NCI-H2171 (cell line): ENCODE results near the gene GBF1.

Source experiments
- DNase-seq: peaks from one replicate; lab custom pipeline; 2025; lab: John Stamatoyannopoulos, UW

The GBF1 gene

DNA sequence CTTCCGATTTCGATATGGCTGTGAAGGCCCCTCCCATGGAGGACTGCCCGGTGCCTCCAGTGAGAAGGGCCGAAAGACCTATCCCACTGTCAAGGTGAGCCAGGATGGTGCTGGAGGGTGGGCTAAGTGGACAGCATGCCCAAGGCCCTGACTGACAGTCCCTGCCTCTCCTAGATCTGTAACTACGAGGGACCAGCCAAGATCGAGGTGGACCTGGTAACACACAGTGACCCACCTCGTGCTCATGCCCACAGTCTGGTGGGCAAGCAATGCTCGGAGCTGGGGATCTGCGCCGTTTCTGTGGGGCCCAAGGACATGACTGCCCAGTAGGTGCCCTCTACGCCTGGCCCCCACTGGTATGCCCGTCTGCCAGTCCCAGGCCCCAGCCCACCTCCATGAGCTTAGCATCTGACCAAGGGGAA is 151.4 kb downstream of the GBF1 start:
- DNase-seq, result no peak

GRCh38 chr10:102397222-102398171 is 152.2 kb downstream of the GBF1 start:
- no peak for DNase-seq

DNA sequence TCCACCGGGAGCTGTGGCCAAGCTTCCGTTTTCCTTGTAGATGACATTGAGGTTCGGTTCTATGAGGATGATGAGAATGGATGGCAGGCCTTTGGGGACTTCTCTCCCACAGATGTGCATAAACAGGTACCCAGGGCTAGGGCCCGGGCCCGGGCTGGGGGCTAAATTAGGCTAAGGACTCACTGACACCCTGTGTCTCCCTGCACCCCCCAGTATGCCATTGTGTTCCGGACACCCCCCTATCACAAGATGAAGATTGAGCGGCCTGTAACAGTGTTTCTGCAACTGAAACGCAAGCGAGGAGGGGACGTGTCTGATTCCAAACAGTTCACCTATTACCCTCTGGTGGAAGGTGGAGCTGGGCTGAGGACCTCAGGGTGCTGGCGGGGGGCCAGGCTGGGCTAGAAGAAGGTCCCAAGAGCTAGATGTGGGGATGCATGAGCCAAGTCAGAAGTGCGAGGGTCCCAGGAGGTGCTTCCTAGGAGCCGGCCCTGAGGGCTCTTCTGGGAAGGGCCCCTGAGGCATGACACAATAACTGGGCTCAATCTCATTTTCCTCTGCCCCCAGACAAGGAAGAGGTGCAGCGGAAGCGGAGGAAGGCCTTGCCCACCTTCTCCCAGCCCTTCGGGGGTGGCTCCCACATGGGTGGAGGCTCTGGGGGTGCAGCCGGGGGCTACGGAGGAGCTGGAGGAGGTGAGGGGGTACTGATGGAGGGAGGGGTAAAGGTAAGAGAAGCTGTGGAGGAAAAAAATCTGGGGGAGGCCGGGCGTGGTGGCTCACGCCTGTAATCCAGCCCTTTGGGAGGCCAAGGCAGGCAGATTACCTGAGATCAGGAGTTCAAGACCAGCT is 153.1 kb downstream of the GBF1 start:
- no peak for DNase-seq

- peak; percentile 54 for DNase-seq
These were observed 154.1 kb downstream of the GBF1 start for GRCh38 chr10:102399217-102400021.

DNA sequence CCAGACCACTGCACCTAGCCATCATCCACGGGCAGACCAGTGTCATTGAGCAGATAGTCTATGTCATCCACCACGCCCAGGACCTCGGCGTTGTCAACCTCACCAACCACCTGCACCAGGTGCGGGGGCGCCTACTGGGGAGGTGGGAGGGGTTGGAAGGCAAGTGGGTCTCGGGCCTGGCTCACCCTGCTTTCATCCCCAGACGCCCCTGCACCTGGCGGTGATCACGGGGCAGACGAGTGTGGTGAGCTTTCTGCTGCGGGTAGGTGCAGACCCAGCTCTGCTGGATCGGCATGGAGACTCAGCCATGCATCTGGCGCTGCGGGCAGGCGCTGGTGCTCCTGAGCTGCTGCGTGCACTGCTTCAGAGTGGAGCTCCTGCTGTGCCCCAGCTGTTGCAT is 154.7 kb downstream of the GBF1 start:
- DNase-seq, result peak; percentile 12

- no peak for DNase-seq
These were observed 155.4 kb downstream of the GBF1 start for GRCh38 chr10:102400598-102401341.

DNA sequence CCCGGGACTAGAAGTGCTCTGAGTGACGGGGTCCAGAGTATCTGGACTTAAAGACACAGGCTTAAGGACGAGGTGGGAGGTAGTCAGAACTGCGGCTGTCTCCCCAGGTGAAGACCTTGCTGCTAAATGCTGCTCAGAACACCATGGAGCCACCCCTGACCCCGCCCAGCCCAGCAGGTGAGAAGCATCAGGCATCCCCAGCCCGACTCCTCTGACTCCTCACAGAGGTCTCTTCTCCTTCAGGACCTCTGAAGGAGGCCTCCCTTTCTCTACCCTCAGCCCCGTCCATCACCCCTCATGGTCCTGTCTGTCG is 156.0 kb downstream of the GBF1 start:
- DNase-seq, result no peak

- no peak for DNase-seq
These were observed 156.6 kb downstream of the GBF1 start for GRCh38 chr10:102401735-102402511.

- DNase-seq, result no peak
These were observed 157.2 kb downstream of the GBF1 start for GRCh38 chr10:102402512-102402896.

- no peak for DNase-seq
These were observed 157.8 kb downstream of the GBF1 start for GRCh38 chr10:102403115-102403514.

DNA sequence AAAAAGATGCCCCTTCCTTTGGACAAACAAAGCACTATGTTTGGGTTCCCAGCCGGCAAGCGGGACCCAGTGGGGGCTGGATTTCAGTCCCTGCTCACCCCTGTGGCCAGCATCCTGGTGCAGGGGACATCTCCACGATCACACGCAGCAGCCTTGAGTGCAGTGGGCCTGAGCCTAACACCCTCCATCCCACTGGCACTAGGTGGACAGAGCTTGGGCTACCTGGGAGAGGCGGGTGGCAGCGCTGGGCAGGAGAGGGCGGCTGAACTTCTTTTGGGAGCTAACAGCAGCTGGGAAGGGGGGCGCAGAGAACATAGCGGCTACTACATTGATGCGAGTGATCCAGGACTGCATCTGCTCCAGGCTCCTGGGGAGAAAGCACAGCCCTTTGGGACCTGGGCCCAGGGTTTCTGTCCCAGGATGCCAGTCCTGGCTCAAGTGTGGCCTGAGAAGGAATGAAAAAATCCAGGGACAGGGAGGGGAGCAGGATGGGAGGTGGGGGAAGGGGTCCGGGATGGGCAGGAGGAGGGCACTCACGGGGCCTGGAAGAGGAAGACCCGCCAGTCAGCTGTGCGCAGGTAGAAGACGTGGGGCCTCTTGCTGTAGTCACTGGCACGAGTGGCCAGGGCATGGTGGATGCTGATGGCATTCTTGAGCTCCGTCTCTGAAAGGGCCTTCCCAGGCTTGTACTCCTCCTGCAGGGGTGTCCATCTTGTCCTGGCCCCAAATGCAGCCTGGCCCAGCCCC is 159.2 kb downstream of the GBF1 start:
- no peak for DNase-seq

DNA sequence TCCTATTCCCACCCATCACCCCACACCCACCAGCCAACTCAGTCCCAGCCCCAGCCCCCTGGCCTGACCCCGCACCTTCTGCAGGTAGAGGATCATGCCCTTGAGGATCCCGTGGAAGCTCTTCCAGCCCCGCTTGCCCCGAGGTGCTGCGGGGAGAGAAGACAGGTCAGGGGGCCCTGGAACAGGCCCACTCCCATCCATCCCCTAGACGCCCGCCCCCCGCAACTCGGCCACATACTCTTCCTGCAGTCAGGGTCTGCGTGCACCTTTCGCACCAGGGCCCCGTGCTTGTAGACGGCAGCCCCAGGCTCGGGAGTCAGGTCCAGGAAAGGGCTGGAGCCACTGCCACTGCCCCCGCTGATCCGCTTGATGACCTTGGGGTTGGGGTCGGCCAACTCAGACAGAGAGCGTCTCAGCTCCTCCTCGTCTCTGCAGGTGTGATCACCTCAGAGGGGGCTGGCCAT is 159.8 kb downstream of the GBF1 start:
- no peak for DNase-seq

DNA sequence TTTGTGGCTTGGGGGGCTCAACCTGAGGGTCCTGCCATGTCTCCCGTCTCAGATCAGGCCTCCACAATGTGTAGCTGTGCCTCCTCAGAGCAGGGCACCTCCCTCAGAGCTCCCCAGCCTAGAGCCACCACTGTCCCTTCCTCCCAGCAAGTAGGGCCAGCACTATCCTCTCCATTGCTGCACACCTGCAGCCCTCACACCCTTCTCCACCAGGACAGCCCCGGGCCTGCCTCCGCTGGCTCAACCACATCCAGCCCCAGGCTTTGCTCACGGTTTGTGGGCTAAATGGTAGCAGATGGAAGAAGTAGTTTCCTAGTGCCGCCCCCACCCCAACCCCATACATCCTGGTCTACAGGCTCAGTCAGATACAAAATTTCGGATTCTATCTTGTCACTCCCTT is 160.3 kb downstream of the GBF1 start:
- DNase-seq, result no peak

DNA sequence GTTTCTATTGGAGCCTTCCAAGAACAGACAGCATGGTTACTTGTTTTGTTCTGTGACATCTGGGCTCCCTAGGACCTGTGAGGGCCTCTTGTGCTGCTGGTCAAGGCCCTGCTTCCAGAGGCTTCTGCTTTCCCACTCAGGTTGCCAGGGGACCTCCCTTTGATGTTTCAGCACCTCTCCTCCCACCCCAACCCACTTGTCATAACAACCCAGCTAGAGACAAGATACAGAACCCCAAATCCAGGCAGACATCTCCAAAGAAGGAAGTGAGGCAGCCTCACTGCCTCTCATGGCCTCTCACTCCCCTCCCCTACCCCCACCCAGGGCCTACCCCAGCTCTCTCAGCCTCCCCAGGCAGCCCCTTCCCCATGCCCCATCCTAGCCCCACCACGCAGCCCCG is 161.5 kb downstream of the GBF1 start:
- DNase-seq, result no peak

GRCh38 chr10:102407425-102408130 is 162.2 kb downstream of the GBF1 start:
- no peak for DNase-seq

DNA sequence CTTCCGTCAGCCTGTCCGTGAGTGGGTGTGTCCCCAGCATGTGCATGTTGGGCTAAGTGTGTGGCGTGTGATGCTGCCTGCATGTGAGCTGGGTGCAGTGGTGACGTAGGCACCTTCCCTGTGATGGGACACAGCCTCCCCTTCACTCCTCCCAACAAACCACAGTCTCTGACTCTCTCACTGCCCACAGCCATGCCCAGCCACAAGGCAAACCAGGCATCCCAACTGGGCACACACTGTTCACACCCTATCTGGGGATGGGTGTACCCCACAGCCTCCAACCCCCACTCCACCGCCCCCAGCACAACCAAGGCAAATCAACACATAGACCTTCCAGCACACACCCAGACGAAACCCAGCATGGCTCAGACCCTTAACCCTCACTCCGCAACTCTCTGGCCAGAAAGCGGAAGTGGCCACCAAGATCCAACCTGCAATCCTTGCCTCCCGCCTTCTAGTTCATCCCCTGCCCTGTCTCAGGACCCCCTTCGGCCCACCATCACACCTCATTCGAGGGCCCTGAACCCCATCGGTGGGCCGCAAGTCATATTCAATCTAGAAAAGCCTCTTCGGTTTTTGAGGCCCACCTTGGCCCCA is 162.9 kb downstream of the GBF1 start:
- DNase-seq, result no peak

DNA sequence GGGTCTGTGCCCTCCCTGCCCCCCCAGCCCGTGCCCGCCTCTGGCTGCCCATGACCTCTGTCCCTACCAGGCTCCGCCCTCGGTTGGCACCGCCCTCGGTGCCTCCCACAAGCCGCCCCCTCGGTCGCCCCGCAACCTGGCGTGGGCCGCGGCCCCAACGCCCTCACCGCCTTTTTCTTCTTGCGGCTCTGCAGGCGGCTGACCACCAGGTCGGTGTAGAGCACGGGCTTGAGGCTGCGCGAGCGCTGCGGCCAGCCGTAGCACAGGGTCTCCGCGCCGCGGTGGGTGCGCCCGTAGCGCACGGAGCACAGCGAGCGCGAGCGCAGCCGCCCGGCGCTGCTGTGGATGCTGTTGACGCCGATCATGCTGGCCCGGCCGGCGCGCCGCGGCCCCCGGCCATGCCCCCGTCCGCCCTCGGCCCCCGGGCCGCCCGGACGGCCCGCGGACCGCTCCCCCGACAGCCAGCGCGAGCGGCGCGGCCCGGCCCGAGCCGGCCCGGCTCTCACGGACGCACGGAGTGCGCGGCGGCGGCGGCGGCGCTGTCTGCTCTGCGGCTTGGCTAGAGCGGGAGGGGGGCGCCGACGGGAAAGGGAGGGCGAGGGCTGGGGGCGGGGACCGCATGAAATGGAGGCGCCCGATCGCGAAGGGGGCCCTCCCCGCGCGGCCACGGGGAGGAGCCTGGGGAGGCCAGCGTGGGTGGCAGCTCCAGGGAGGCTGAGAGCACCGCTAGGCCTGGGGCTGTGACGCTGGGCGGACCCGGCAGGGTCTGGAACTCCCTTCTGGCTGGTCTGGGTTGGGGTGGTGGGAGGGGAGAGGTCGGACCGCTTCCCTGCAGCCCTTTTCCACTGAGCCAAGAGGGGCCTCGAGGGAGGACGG is 163.6 kb downstream of the GBF1 start:
- peak; percentile 41 for DNase-seq
